H9 (cell line): ENCODE measurements around the gene SCAF11. TPM values are rescaled to one million over a fixed set of nuclear protein-coding genes. Genes with fewer than 3 reads are reported as not detected.

Experiments
- DNase-seq: peaks from one replicate; pipeline ENCODE4 v3.0.0-alpha.2; 2017
- H2AFZ ChIP-seq: one replicate; pipeline ENCODE4 v1.6.1; 2013; ENCODE audit warnings: mild to moderate bottlenecking, low read length, control low read depth, moderate library complexity
- H2AK5ac ChIP-seq: 2 replicates; pipeline ENCODE4 v1.6.1; 2013; ENCODE audit warnings: low read length, control low read depth, mixed read lengths; ENCODE audit not compliant: insufficient read length
- H2BK120ac ChIP-seq: one replicate; pipeline ENCODE4 v1.6.1; 2013; ENCODE audit warnings: low read depth, mild to moderate bottlenecking, low read length, control low read depth, inconsistent platforms; ENCODE audit not compliant: poor library complexity, severe bottlenecking
- H2BK12ac ChIP-seq: 2 replicates; pipeline ENCODE4 v1.6.1; 2013; ENCODE audit warnings: low read length, control low read depth, mixed read lengths, low read depth; ENCODE audit not compliant: insufficient read length
- H2BK15ac ChIP-seq: 2 replicates; pipeline ENCODE4 v1.6.1; 2013; ENCODE audit warnings: low read depth, low read length, control low read depth
- H2BK20ac ChIP-seq: one replicate; pipeline ENCODE4 v1.6.1; 2013; ENCODE audit warnings: low read depth, mild to moderate bottlenecking, low read length, control low read depth, inconsistent platforms; ENCODE audit not compliant: poor library complexity, severe bottlenecking
- H2BK5ac ChIP-seq: 2 replicates; pipeline ENCODE4 v1.6.1; 2013; ENCODE audit warnings: low read length, control low read depth, mixed read lengths; ENCODE audit not compliant: insufficient read length
- H3K14ac ChIP-seq: 2 replicates; pipeline ENCODE4 v1.6.1; 2013; ENCODE audit warnings: low read length, control low read depth; ENCODE audit not compliant: insufficient read depth
- H3K18ac ChIP-seq: 2 replicates; pipeline ENCODE4 v1.6.1; 2013; ENCODE audit warnings: low read depth, mild to moderate bottlenecking, mixed read lengths, low read length, control low read depth; ENCODE audit not compliant: insufficient read length
- H3K23ac ChIP-seq: 2 replicates; pipeline ENCODE4 v1.6.1; 2013; ENCODE audit warnings: low read length, control low read depth, mixed read lengths, low read depth; ENCODE audit not compliant: insufficient read length
- H3K23me2 ChIP-seq: 2 replicates; pipeline ENCODE4 v1.6.1; 2013; ENCODE audit warnings: low read depth, mild to moderate bottlenecking, mixed read lengths, low read length, control low read depth; ENCODE audit not compliant: insufficient read length, poor library complexity, severe bottlenecking
- H3K27ac ChIP-seq: 2 replicates; pipeline ENCODE4 v1.5.1; 2013; ENCODE audit warnings: low read length, control low read depth, mixed read lengths, low read depth; ENCODE audit not compliant: insufficient read length
- H3K27me3 ChIP-seq: 2 replicates; pipeline ENCODE4 v1.6.1; 2013; ENCODE audit warnings: low read length, control low read depth, inconsistent platforms; ENCODE audit not compliant: insufficient read depth
- H3K4ac ChIP-seq: 2 replicates; pipeline ENCODE4 v1.6.1; 2013; ENCODE audit warnings: low read depth, mild to moderate bottlenecking, control low read depth, inconsistent platforms, low read length, moderate library complexity
- H3K4me1 ChIP-seq: 2 replicates; pipeline ENCODE4 v1.6.1; 2013; ENCODE audit warnings: low read length, control low read depth, inconsistent platforms; ENCODE audit not compliant: insufficient read depth
- H3K4me2 ChIP-seq: 2 replicates; pipeline ENCODE4 v1.6.1; 2013; ENCODE audit warnings: low read length, control low read depth, mixed read lengths; ENCODE audit not compliant: insufficient read length, insufficient read depth
- H3K56ac ChIP-seq: 2 replicates; pipeline ENCODE4 v1.6.1; 2013; ENCODE audit warnings: low read depth, mild to moderate bottlenecking, mixed read lengths, low read length, control low read depth; ENCODE audit not compliant: insufficient read length
- H3K79me1 ChIP-seq: 2 replicates; pipeline ENCODE4 v1.6.1; 2013; ENCODE audit warnings: low read depth, mild to moderate bottlenecking, moderate library complexity, low read length, control low read depth, inconsistent platforms; ENCODE audit not compliant: insufficient read depth, poor library complexity, severe bottlenecking
- H3K79me2 ChIP-seq: 2 replicates; pipeline ENCODE4 v1.6.1; 2013; ENCODE audit warnings: low read length, control low read depth, inconsistent platforms; ENCODE audit not compliant: insufficient read depth
- H3K9ac ChIP-seq: 2 replicates; pipeline ENCODE4 v1.6.1; 2013; ENCODE audit warnings: low read length, control low read depth, mixed read lengths; ENCODE audit not compliant: insufficient read length; ENCODE audit errors: extremely low read depth
- H3K9me3 ChIP-seq: one replicate; pipeline ENCODE4 v1.6.1; 2013; ENCODE audit warnings: low read depth, low read length, inconsistent platforms; ENCODE audit not compliant: control insufficient read depth
- H3T11ph ChIP-seq: one replicate; pipeline ENCODE4 v1.6.1; 2013; ENCODE audit warnings: mild to moderate bottlenecking, low read length, control low read depth, inconsistent platforms
- H4K20me1 ChIP-seq: one replicate; pipeline ENCODE4 v1.6.1; 2013; ENCODE audit not compliant: control insufficient read depth, insufficient read length, insufficient read depth
- H4K5ac ChIP-seq: 2 replicates; pipeline ENCODE4 v1.6.1; 2013; ENCODE audit warnings: low read depth, mild to moderate bottlenecking, mixed read lengths, low read length, control low read depth; ENCODE audit not compliant: insufficient read length
- H4K8ac ChIP-seq: replicated peaks from 2 replicates; pipeline ENCODE4 v1.6.1; 2013; ENCODE audit warnings: low read length, control low read depth, mixed read lengths, low read depth; ENCODE audit not compliant: insufficient read length
- H4K91ac ChIP-seq: 2 replicates; pipeline ENCODE4 v1.6.1; 2013; ENCODE audit warnings: low read depth, mild to moderate bottlenecking, moderate library complexity, mixed read lengths, low read length, control low read depth; ENCODE audit not compliant: insufficient read length
- H3K27ac Mint-ChIP-seq, 3 experiments: 2 replicates in 2 of 3; 3 replicates in 1 of 3; pipeline ENCODE4 v1.8.0; 2020 to 2021; ENCODE audit warnings: mixed read lengths in 3 of 3, mild to moderate bottlenecking in 1 of 3, moderate library complexity in 1 of 3
- H3K27me3 Mint-ChIP-seq: 2 replicates; pipeline ENCODE4 v1.8.0; 2021; ENCODE audit warnings: low read depth, mild to moderate bottlenecking, moderate library complexity, mixed read lengths
- H3K36me3 Mint-ChIP-seq, 3 experiments: 2 replicates in 2 of 3; 3 replicates in 1 of 3; pipeline ENCODE4 v1.8.0; 2020 to 2021; ENCODE audit warnings: low read depth in 3 of 3, mixed read lengths in 3 of 3; ENCODE audit not compliant: insufficient read depth in 1 of 3
- H3K4me1 Mint-ChIP-seq, 2 experiments: 2 replicates each; pipeline ENCODE4 v1.8.0; 2020; ENCODE audit warnings: mixed read lengths in 2 of 2
- H3K4me3 Mint-ChIP-seq, 2 experiments: 2 replicates in 1 of 2; 3 replicates in 1 of 2; pipeline ENCODE4 v1.8.0; 2020 to 2021; ENCODE audit warnings: mild to moderate bottlenecking in 2 of 2, mixed read lengths in 2 of 2, moderate library complexity in 1 of 2
- H3K9me3 Mint-ChIP-seq, 2 experiments: 2 replicates in 1 of 2; 3 replicates in 1 of 2; pipeline ENCODE4 v1.8.0; 2020; ENCODE audit warnings: mild to moderate bottlenecking in 2 of 2, mixed read lengths in 2 of 2, moderate library complexity in 1 of 2
- CTCF ChIP-seq: fragments of 200-600 bp; sonication (generic); conservative IDR thresholded peaks from 3 replicates; pipeline ENCODE4 v1.8.0; 2021; ENCODE audit warnings: antibody characterized with exemption, mild to moderate bottlenecking
- WGBS: extraction: QIAGEN DNeasy Blood & Tissue Kit; methylation state at CpG from one replicate; pipeline ENCODE4 v1.1.7; 2013; ENCODE audit warnings: missing lambda C conversion rate, low lambda C conversion rate, mixed read lengths; ENCODE audit not compliant: insufficient read length; ENCODE audit errors: extremely low coverage; 5-methylcytosine and 5-hydroxymethylcytosine counted together
- total RNA-seq: library from RNA; stranded (reverse); gene quantifications from 2 replicates; pipeline ENCODE4 v1.2.1, GENCODE V29; 2021

The SCAF11 gene
- total RNA-seq, 1 experiment from 2014 or later: 90.8 TPM

GRCh38 chr12:45877069-45877468, 113.3 kb downstream of the SCAF11 start:
- no peak overlapping the region for H3K27ac ChIP-seq
- H4K5ac ChIP-seq: no peak overlapping the region
- no peaks in the 10 kb centered on the region for H4K20me1 ChIP-seq
- no peak overlapping the region for H3K4me2 ChIP-seq
- Mint-ChIP-seq H3K36me3 (peaks cover 39 to 69% (median 65%) of the 10 kb centered on the region in 3 experiments), H3K4me3 (no peak overlapping the region), H3K27me3 (no peaks in the 10 kb centered on the region), H3K27ac (no peak overlapping the region), H3K4me1 (peaks cover 11 to 16% of the 10 kb centered on the region in 2 experiments), H3K9me3 (peaks cover 3 to 4% of the 10 kb centered on the region in 2 experiments; a peak in 2 of 5 replicates)
- no peaks in the 10 kb centered on the region; the same call in 1 of the 2 replicates for H3K4me1 ChIP-seq
- no peak overlapping the region for H3T11ph ChIP-seq
- no CpG with 5 or more reads among the region's 5 CpGs for WGBS
- H3K56ac ChIP-seq: no peak overlapping the region
- H2AK5ac ChIP-seq: no peak overlapping the region
- no peak for DNase-seq
- H2BK20ac ChIP-seq: no peak overlapping the region
- no peak overlapping the region for H2BK120ac ChIP-seq
- TF ChIP-seq CTCF: no peak
- H2AFZ ChIP-seq: no peak overlapping the region
- H2BK5ac ChIP-seq: no peak overlapping the region
- no peak overlapping the region for H3K9ac ChIP-seq
- no peak overlapping the region for H3K18ac ChIP-seq
- H2BK12ac ChIP-seq: no peak overlapping the region
- no peaks in the 10 kb centered on the region for H3K27me3 ChIP-seq
- no peaks in the 10 kb centered on the region for H3K79me2 ChIP-seq
- H3K14ac ChIP-seq: no peak overlapping the region
- no peaks in the 10 kb centered on the region for H3K9me3 ChIP-seq
- H3K23ac ChIP-seq: no peak overlapping the region
- no peak overlapping the region for H2BK15ac ChIP-seq
- H4K8ac ChIP-seq: no peak overlapping the region
- H3K79me1 ChIP-seq: no peaks in the 10 kb centered on the region
- no peak overlapping the region for H3K4ac ChIP-seq
- no peaks in the 10 kb centered on the region for H3K23me2 ChIP-seq
- H4K91ac ChIP-seq: no peak overlapping the region
